HepG2 (cell line): ENCODE results near the gene SAMD4A. TPM values are rescaled to one million over a fixed set of nuclear protein-coding genes. Genes with fewer than 3 reads are reported as not detected.

Experiments
- ARNTL ChIP-seq: sonication (generic); formaldehyde crosslinking; IDR thresholded peaks from 2 replicates; pipeline ENCODE4 v1.4.0; 2020; ENCODE audit warnings: mild to moderate bottlenecking, missing genetic modification reagents
- ATF7-NPFF ChIP-seq: sonication (generic); formaldehyde crosslinking; IDR thresholded peaks from 2 replicates; pipeline ENCODE4 v1.8.1; 2023; ENCODE audit warnings: mild to moderate bottlenecking, low read depth, missing genetic modification reagents, moderate library complexity
- BRCA1 ChIP-seq: sonication (generic); formaldehyde crosslinking; IDR thresholded peaks from 2 replicates; pipeline ENCODE4 v1.4.0; 2020; ENCODE audit warnings: missing genetic modification reagents
- CENPX ChIP-seq: sonication (generic); formaldehyde crosslinking; IDR thresholded peaks from 2 replicates; pipeline ENCODE4 v1.9.0; 2021; ENCODE audit warnings: mild to moderate bottlenecking, missing genetic modification reagents, moderate library complexity
- FOXA1 ChIP-seq, 2 experiments: fragments of 450-650 bp in 1 of 2; sonication (generic) in 1 of 2; formaldehyde crosslinking in 1 of 2; IDR thresholded peaks; 2 replicates each; pipeline versions ENCODE4 v1.4.0 to v1.6.1; 2016 to 2020; ENCODE audit warnings: missing genetic modification reagents in 1 of 2
- GATA4 ChIP-seq: sonication (generic); IDR thresholded peaks from 2 replicates; pipeline ENCODE4 v1.6.1; 2016; ENCODE audit warnings: antibody characterized with exemption, low read depth, borderline replicate concordance
- HNRNPLL ChIP-seq: fragments of 200-400 bp; formaldehyde crosslinking; IDR thresholded peaks from 2 replicates; pipeline ENCODE4 v1.6.1; 2017; ENCODE audit warnings: mild to moderate bottlenecking, low read depth, low read length; ENCODE audit not compliant: poor library complexity, severe bottlenecking
- HOXA9 ChIP-seq: sonication (generic); formaldehyde crosslinking; IDR thresholded peaks from 2 replicates; pipeline ENCODE4 v1.8.1; 2022; ENCODE audit warnings: missing genetic modification reagents, mild to moderate bottlenecking, moderate library complexity, borderline replicate concordance
- KAT7 ChIP-seq: IDR thresholded peaks from 2 replicates; pipeline ENCODE4 v1.6.1; 2018; ENCODE audit warnings: borderline replicate concordance, missing compliant biosample characterization
- KLF15 ChIP-seq: sonication (generic); formaldehyde crosslinking; IDR thresholded peaks from 2 replicates; pipeline ENCODE4 v1.8.1; 2023; ENCODE audit warnings: borderline replicate concordance, mild to moderate bottlenecking, inconsistent platforms, missing genetic modification reagents, mixed read lengths
- NBN ChIP-seq: fragments of 450-650 bp; conservative IDR thresholded peaks from 2 replicates; pipeline ENCODE4 v1.6.1; 2017
- POLR2AphosphoS2 ChIP-seq: IDR thresholded peaks from 2 replicates; pipeline ENCODE4 v1.6.1; 2011; ENCODE audit warnings: low read depth, low read length, improper control_type of control experiment
- SOX6 ChIP-seq, 2 experiments: fragments of 450-650 bp in 1 of 2; sonication (generic) in 1 of 2; formaldehyde crosslinking in 1 of 2; IDR thresholded peaks; 2 replicates each; pipeline versions ENCODE4 v1.4.0 to v1.6.1; 2017 to 2020; ENCODE audit warnings: antibody characterized with exemption in 1 of 2, mild to moderate bottlenecking in 1 of 2, missing genetic modification reagents in 1 of 2
- YEATS2 ChIP-seq: sonication (generic); formaldehyde crosslinking; IDR thresholded peaks from 2 replicates; pipeline ENCODE4 v1.4.0; 2020; ENCODE audit warnings: missing genetic modification reagents, borderline replicate concordance
- ZNF136 ChIP-seq: sonication (generic); formaldehyde crosslinking; IDR thresholded peaks from 2 replicates; pipeline ENCODE4 v1.8.1; 2022; ENCODE audit warnings: low read depth, mild to moderate bottlenecking, moderate library complexity, missing genetic modification reagents
- ZNF263 ChIP-seq: sonication (generic); formaldehyde crosslinking; IDR thresholded peaks from 2 replicates; pipeline ENCODE4 v1.4.0; 2020; ENCODE audit warnings: missing genetic modification reagents
- ZNF264 ChIP-seq: sonication (generic); formaldehyde crosslinking; IDR thresholded peaks from 2 replicates; pipeline ENCODE4 v1.4.0; 2020; ENCODE audit warnings: missing genetic modification reagents
- ZNF354B ChIP-seq: sonication (generic); formaldehyde crosslinking; IDR thresholded peaks from 2 replicates; pipeline ENCODE4 v1.8.0; 2022; ENCODE audit warnings: mild to moderate bottlenecking, missing genetic modification reagents
- ZNF562 ChIP-seq: sonication (generic); formaldehyde crosslinking; IDR thresholded peaks from 2 replicates; pipeline ENCODE4 v1.8.0; 2022; ENCODE audit warnings: missing genetic modification reagents, borderline replicate concordance
- ZNF709 ChIP-seq: sonication (generic); formaldehyde crosslinking; IDR thresholded peaks from 2 replicates; pipeline ENCODE4 v1.5.0; 2020; ENCODE audit warnings: mild to moderate bottlenecking, missing genetic modification reagents
- ZNF749 ChIP-seq: sonication (generic); formaldehyde crosslinking; IDR thresholded peaks from 2 replicates; pipeline ENCODE4 v1.8.0; 2022; ENCODE audit warnings: mild to moderate bottlenecking, missing genetic modification reagents, moderate library complexity, borderline replicate concordance
- ZNF839 ChIP-seq: sonication (generic); formaldehyde crosslinking; IDR thresholded peaks from 2 replicates; pipeline ENCODE4 v1.4.0; 2020; ENCODE audit warnings: missing genetic modification reagents, mild to moderate bottlenecking, borderline replicate concordance
- ZNF879 ChIP-seq: sonication (generic); formaldehyde crosslinking; IDR thresholded peaks from 2 replicates; pipeline ENCODE4 v1.8.1; 2023; ENCODE audit warnings: missing genetic modification reagents
- polyA plus RNA-seq, 8 experiments: library from polyadenylated mRNA; depleted of rRNA in 3 of 8; stranded (reverse) in 7 of 8; unstranded in 1 of 8; fragments of >200 nt; fragmentation: Illumina TruSeq in 4 of 8; extraction: Trizol in 4 of 8; gene quantifications; 2 replicates each; pipeline versions ENCODE4 v1.2.1 to v1.2.3, GENCODE V29; 2011 to 2016; ENCODE audit warnings: low read depth in 4 of 8, missing spikeins in 1 of 8, mixed read lengths in 1 of 8; ENCODE audit not compliant: insufficient read depth in 1 of 8
- total RNA-seq, 5 experiments: library from RNA; depleted of rRNA; stranded (reverse); fragments of >200 nt; fragmentation: Illumina TruSeq; extraction: Trizol; gene quantifications; 2 replicates each; pipeline ENCODE4 v1.2.3, GENCODE V29; 2016; ENCODE audit warnings: low read depth in 1 of 5
- TF ChIP-seq, protein P1 (sequence below): sonication (generic); formaldehyde crosslinking; IDR thresholded peaks from 2 replicates; pipeline ENCODE4 v1.4.0; 2020; ENCODE audit warnings: mild to moderate bottlenecking, missing genetic modification reagents
- TF ChIP-seq, protein P2 (sequence below): sonication (generic); formaldehyde crosslinking; conservative IDR thresholded peaks from 2 replicates; pipeline ENCODE4 v1.4.0; 2020; ENCODE audit warnings: missing genetic modification reagents
- TF ChIP-seq, protein P3 (sequence below): sonication (generic); formaldehyde crosslinking; IDR thresholded peaks from 2 replicates; pipeline ENCODE4 v1.4.0; 2020; ENCODE audit warnings: missing genetic modification reagents
- TF ChIP-seq, protein P4 (sequence below): sonication (generic); formaldehyde crosslinking; IDR thresholded peaks from 2 replicates; pipeline ENCODE4 v1.5.0; 2020; ENCODE audit warnings: mild to moderate bottlenecking, missing genetic modification reagents, moderate library complexity

Gene SAMD4A
- total and polyA plus RNA-seq, 2 of the 13 experiments (the other 11 are each of a cell fraction or from before 2014, with no cell fraction given): 11.8 to 13.0 TPM

DNA sequence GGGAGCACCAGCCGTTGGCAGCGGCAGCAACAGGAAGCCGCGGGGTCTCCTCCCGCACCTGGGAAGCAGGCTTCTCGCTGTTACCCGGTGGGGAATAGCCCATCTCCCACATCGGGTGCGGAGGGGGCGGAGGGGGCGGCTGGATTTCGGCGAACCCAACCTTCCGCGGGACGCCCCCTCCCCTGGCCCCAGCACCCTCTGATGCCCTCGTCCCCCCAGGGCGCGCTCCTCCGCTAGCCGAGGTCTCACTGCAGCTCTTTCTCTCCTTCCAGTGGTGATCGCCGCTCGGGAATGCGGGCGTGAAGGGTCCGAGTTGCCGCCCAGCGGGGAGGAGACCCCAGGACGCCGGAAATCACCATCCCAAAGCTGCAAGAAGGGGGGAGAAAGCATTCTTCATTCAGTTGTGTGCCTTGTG lies 303 bp downstream of the SAMD4A start (continued):
- TF ChIP-seq ZNF264 (CRISPR knock-in tag): no peak
- TF ChIP-seq, protein P1, sequence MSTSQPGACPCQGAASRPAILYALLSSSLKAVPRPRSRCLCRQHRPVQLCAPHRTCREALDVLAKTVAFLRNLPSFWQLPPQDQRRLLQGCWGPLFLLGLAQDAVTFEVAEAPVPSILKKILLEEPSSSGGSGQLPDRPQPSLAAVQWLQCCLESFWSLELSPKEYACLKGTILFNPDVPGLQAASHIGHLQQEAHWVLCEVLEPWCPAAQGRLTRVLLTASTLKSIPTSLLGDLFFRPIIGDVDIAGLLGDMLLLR: no peak
- no peak for TF ChIP-seq SOX6 (IDR thresholded peaks at IDR 0.05)
- no peak for TF ChIP-seq SOX6 (CRISPR knock-in tag; IDR thresholded peaks at IDR 0.05)
- no peak for TF ChIP-seq ARNTL
- TF ChIP-seq YEATS2: no peak
- TF ChIP-seq ZNF749 (CRISPR knock-in tag): no peak
- TF ChIP-seq NBN: no peak
- no peak for TF ChIP-seq FOXA1 (IDR thresholded peaks at IDR 0.05)
- no peak for TF ChIP-seq FOXA1 (CRISPR knock-in tag; IDR thresholded peaks at IDR 0.05)
- TF ChIP-seq, protein P2, sequence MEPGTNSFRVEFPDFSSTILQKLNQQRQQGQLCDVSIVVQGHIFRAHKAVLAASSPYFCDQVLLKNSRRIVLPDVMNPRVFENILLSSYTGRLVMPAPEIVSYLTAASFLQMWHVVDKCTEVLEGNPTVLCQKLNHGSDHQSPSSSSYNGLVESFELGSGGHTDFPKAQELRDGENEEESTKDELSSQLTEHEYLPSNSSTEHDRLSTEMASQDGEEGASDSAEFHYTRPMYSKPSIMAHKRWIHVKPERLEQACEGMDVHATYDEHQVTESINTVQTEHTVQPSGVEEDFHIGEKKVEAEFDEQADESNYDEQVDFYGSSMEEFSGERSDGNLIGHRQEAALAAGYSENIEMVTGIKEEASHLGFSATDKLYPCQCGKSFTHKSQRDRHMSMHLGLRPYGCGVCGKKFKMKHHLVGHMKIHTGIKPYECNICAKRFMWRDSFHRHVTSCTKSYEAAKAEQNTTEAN (CRISPR knock-in tag): no peak
- TF ChIP-seq ZNF879: no peak
- no peak for TF ChIP-seq ZNF709 (CRISPR knock-in tag)
- no peak for TF ChIP-seq KLF15 (CRISPR knock-in tag)
- TF ChIP-seq, protein P3, sequence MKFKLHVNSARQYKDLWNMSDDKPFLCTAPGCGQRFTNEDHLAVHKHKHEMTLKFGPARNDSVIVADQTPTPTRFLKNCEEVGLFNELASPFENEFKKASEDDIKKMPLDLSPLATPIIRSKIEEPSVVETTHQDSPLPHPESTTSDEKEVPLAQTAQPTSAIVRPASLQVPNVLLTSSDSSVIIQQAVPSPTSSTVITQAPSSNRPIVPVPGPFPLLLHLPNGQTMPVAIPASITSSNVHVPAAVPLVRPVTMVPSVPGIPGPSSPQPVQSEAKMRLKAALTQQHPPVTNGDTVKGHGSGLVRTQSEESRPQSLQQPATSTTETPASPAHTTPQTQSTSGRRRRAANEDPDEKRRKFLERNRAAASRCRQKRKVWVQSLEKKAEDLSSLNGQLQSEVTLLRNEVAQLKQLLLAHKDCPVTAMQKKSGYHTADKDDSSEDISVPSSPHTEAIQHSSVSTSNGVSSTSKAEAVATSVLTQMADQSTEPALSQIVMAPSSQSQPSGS: no peak
- 0 out of 2 replicates have a peak, but pooled peaks have one; percentile 32 for TF ChIP-seq ATF7-NPFF (CRISPR knock-in tag)
- no peak for TF ChIP-seq ZNF136 (CRISPR knock-in tag)
- TF ChIP-seq, protein P4, sequence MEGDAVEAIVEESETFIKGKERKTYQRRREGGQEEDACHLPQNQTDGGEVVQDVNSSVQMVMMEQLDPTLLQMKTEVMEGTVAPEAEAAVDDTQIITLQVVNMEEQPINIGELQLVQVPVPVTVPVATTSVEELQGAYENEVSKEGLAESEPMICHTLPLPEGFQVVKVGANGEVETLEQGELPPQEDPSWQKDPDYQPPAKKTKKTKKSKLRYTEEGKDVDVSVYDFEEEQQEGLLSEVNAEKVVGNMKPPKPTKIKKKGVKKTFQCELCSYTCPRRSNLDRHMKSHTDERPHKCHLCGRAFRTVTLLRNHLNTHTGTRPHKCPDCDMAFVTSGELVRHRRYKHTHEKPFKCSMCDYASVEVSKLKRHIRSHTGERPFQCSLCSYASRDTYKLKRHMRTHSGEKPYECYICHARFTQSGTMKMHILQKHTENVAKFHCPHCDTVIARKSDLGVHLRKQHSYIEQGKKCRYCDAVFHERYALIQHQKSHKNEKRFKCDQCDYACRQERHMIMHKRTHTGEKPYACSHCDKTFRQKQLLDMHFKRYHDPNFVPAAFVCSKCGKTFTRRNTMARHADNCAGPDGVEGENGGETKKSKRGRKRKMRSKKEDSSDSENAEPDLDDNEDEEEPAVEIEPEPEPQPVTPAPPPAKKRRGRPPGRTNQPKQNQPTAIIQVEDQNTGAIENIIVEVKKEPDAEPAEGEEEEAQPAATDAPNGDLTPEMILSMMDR (CRISPR knock-in tag): no peak
- peak; percentile 92 for TF ChIP-seq ZNF263 (CRISPR knock-in tag)
- TF ChIP-seq ZNF562 (CRISPR knock-in tag): no peak
- no peak for TF ChIP-seq CENPX (CRISPR knock-in tag)
- TF ChIP-seq KAT7 (CRISPR knock-in tag): peak; percentile 37; the same call in 1 of the 2 replicates
- TF ChIP-seq BRCA1 (CRISPR knock-in tag): no peak
- no peak for TF ChIP-seq ZNF839 (CRISPR knock-in tag)
- TF ChIP-seq GATA4: no peak
- peak; percentile 3 for TF ChIP-seq HNRNPLL
- peak; percentile 56; the same call in 1 of the 2 replicates for TF ChIP-seq POLR2AphosphoS2
- no peak for TF ChIP-seq ZNF354B (CRISPR knock-in tag)
- TF ChIP-seq HOXA9 (CRISPR knock-in tag): no peak
